Measurements from ENCODE around the gene CAPN3. TPM values are rescaled to one million over a fixed set of nuclear protein-coding genes. Genes with fewer than 3 reads are reported as not detected.

The CAPN3 gene
- polyA plus RNA-seq, 1 donor (not counting 4 experiments of a cell fraction or from before 2014, with no cell fraction given), result 15.8 TPM

DNA sequence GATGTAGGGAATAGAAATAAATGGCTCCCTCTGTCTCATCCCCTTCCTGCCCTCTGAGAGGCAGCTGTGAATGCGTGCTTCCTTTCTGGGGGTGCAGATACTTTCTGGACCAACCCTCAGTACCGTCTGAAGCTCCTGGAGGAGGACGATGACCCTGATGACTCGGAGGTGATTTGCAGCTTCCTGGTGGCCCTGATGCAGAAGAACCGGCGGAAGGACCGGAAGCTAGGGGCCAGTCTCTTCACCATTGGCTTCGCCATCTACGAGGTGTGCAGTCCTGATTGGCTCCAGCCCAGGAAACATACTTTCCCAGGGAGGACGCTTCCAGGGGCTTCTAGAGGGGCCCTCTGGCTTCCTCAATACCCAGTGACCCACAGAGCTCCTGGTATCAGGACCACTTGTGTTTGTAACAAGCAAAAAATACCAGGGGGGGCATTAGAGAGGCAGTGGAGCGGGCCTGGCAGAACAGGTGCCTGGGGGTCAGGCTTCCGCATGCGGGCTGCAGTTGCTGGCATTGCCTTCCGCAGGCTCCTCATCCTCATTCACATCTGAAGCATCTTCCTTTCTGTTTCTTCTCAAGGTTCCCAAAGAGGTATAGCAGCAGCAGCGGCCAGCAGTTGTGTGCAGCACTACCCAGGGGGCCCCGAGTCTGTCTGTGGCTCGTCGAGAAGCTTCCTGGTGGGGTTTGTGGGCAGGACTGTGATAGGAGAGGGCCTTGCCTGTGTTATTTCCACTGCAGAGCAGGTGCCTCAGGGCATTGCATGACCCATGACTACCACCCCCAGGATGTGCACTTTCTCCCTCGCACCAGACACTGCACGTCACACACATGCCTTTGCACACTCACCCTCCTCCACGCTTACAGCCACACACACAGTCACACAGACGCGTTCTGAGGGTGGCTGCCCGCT, 42.5 kb downstream of the CAPN3 start:
- H3K27me3 ChIP-seq (ENCODE audit: control insufficient read depth, extremely low read depth, insufficient read depth, low read length), result no peaks in the 10 kb centered on the region
- DNase-seq (ENCODE audit: low read depth, low spot score) (no peak), FAIRE-seq (no peak)
- H3K9ac ChIP-seq (ENCODE audit: control insufficient read depth, extremely low read depth, insufficient read depth, low read length), result no peak overlapping the region
- no peak overlapping the region for H3K4me2 ChIP-seq (ENCODE audit: control insufficient read depth, extremely low read depth, insufficient read depth, low read depth, low read length)
- peaks cover 0 to 28% of the 10 kb centered on the region in 2 experiments for H3K36me3 ChIP-seq (ENCODE audit: control insufficient read depth in 2 of 2, extremely low read depth in 1 of 2, insufficient read depth in 2 of 2, low read length in 2 of 2)
- no peaks in the 10 kb centered on the region for H4K20me1 ChIP-seq (ENCODE audit: control insufficient read depth, extremely low read depth, insufficient read depth, low read length)
- no peak for TF ChIP-seq EZH2 (IDR thresholded peaks at IDR 0.05; ENCODE audit: low read length)
- TF ChIP-seq, protein P1, sequence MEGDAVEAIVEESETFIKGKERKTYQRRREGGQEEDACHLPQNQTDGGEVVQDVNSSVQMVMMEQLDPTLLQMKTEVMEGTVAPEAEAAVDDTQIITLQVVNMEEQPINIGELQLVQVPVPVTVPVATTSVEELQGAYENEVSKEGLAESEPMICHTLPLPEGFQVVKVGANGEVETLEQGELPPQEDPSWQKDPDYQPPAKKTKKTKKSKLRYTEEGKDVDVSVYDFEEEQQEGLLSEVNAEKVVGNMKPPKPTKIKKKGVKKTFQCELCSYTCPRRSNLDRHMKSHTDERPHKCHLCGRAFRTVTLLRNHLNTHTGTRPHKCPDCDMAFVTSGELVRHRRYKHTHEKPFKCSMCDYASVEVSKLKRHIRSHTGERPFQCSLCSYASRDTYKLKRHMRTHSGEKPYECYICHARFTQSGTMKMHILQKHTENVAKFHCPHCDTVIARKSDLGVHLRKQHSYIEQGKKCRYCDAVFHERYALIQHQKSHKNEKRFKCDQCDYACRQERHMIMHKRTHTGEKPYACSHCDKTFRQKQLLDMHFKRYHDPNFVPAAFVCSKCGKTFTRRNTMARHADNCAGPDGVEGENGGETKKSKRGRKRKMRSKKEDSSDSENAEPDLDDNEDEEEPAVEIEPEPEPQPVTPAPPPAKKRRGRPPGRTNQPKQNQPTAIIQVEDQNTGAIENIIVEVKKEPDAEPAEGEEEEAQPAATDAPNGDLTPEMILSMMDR (optimal IDR thresholded peaks at IDR 0.05 in 1 of 3, IDR thresholded peaks at IDR 0.05 in 1 of 3, conservative IDR thresholded peaks at IDR 0.05 in 1 of 3; ENCODE audit: extremely low read depth in 1 of 3, insufficient read depth in 2 of 3, low read length in 3 of 3), result no peak
- H2AFZ ChIP-seq (ENCODE audit: control insufficient read depth, low read length), result no peak overlapping the region
- dilution Hi-C loops (cut with MboI; ENCODE audit: extremely low pct_ligation_motif_present, low sequenced_read_pairs), result no loop called here
- H3K4me3 ChIP-seq (ENCODE audit: control insufficient read depth in 2 of 3, extremely low read depth in 1 of 3, insufficient read depth in 2 of 3, low read depth in 1 of 3, low read length in 3 of 3), result no peak overlapping the region
- no peak overlapping the region for H3K27ac ChIP-seq (ENCODE audit: control insufficient read depth, insufficient read depth, low read length)
- H3K79me2 ChIP-seq (ENCODE audit: control insufficient read depth, insufficient read depth, low read length), result no peaks in the 10 kb centered on the region
- no peaks in the 10 kb centered on the region for H3K9me1 ChIP-seq (ENCODE audit: control insufficient read depth, extremely low read depth, insufficient read depth, low read length)
- peaks cover 10% of the 10 kb centered on the region for H3K4me1 ChIP-seq (ENCODE audit: control insufficient read depth, extremely low read depth, insufficient read depth, low read length)
- H3K9me3 ChIP-seq (ENCODE audit: control insufficient read depth, low read depth, low read length), result no peaks in the 10 kb centered on the region

DNA sequence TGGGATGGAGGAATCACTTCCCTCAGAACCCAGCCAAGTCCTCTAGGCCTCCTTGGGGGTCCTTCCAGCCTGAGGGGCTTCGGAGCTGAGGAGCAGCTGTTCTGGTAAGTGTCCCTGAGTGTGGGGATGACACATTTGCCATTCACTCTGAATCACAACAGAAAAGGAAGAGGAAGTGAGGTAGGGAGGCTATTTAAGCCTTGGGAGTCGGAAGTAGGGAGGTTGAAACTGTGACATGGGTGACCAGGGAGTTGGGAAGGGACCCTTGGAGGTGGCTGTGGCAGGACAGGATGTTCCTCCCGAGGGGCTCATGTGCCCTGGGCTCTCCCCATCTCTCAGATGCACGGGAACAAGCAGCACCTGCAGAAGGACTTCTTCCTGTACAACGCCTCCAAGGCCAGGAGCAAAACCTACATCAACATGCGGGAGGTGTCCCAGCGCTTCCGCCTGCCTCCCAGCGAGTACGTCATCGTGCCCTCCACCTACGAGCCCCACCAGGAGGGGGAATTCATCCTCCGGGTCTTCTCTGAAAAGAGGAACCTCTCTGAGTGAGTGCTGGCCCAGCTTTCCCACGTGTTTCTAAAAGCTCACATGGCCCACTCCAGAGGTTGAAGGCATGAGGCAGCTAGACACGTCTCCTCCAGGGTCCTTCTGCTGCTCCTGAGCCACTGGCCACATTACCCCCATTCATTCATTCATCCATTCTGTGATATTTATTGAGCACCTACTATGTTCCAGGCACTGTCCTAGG, 43.3 kb downstream of the CAPN3 start:
- no peak overlapping the region for H3K4me2 ChIP-seq (ENCODE audit: control insufficient read depth, extremely low read depth, insufficient read depth, low read depth, low read length)
- TF ChIP-seq, protein P1 (optimal IDR thresholded peaks at IDR 0.05 in 1 of 3, IDR thresholded peaks at IDR 0.05 in 1 of 3, conservative IDR thresholded peaks at IDR 0.05 in 1 of 3; ENCODE audit: extremely low read depth in 1 of 3, insufficient read depth in 2 of 3, low read length in 3 of 3), result no peak
- no peak for TF ChIP-seq EZH2 (IDR thresholded peaks at IDR 0.05; ENCODE audit: low read length)
- dilution Hi-C loops (cut with MboI; ENCODE audit: extremely low pct_ligation_motif_present, low sequenced_read_pairs), result no loop called here
- DNase-seq (ENCODE audit: low read depth, low spot score) (no peak), FAIRE-seq (no peak)
- no peak overlapping the region for H3K4me3 ChIP-seq (ENCODE audit: control insufficient read depth in 2 of 3, extremely low read depth in 1 of 3, insufficient read depth in 2 of 3, low read depth in 1 of 3, low read length in 3 of 3)
- H3K9me3 ChIP-seq (ENCODE audit: control insufficient read depth, low read depth, low read length), result no peaks in the 10 kb centered on the region
- no peaks in the 10 kb centered on the region for H4K20me1 ChIP-seq (ENCODE audit: control insufficient read depth, extremely low read depth, insufficient read depth, low read length)
- no peak overlapping the region for H3K9ac ChIP-seq (ENCODE audit: control insufficient read depth, extremely low read depth, insufficient read depth, low read length)
- no peak overlapping the region for H3K27ac ChIP-seq (ENCODE audit: control insufficient read depth, insufficient read depth, low read length)
- peaks cover 10% of the 10 kb centered on the region for H3K4me1 ChIP-seq (ENCODE audit: control insufficient read depth, extremely low read depth, insufficient read depth, low read length)
- H3K36me3 ChIP-seq (ENCODE audit: control insufficient read depth in 2 of 2, extremely low read depth in 1 of 2, insufficient read depth in 2 of 2, low read length in 2 of 2), result peaks cover 0 to 27% of the 10 kb centered on the region in 2 experiments
- H3K9me1 ChIP-seq (ENCODE audit: control insufficient read depth, extremely low read depth, insufficient read depth, low read length), result no peaks in the 10 kb centered on the region
- no peaks in the 10 kb centered on the region for H3K27me3 ChIP-seq (ENCODE audit: control insufficient read depth, extremely low read depth, insufficient read depth, low read length)
- no peaks in the 10 kb centered on the region for H3K79me2 ChIP-seq (ENCODE audit: control insufficient read depth, insufficient read depth, low read length)
- H2AFZ ChIP-seq (ENCODE audit: control insufficient read depth, low read length), result no peak overlapping the region
